ENCODE measurements around the gene TMC2. TPM values are rescaled to one million over a fixed set of nuclear protein-coding genes. Genes with fewer than 3 reads are reported as not detected.
A peak's percentile ranks its signal among the peaks of the same experiment; 100 is the strongest.
"Not testable (repeated sequence)": the region's sequence is repeated elsewhere in the genome, so short reads cannot be mapped to it uniquely, and the experiment has no call there.

Gene TMC2
- total RNA-seq, 2 donors from 2014 or later, result 0.25 TPM; not detected in 1

- Histone ChIP-seq H3K27me3 (no peaks in the 10 kb centered on the region), H3K4me1 (no peaks in the 10 kb centered on the region), H3K9me3 (no peaks in the 10 kb centered on the region), H3K9ac (ENCODE audit: low read depth in 2 of 2, low read length in 2 of 2) (peak overlapping the region; percentile 82), H3K36me3 (no peaks in the 10 kb centered on the region), H3K27ac (peak overlapping the region; percentile 72), H3K4me3 (peak overlapping the region; percentile 49)
- peak; percentile 98 for TF ChIP-seq CTCF (IDR thresholded peaks at IDR 0.05)
- intact Hi-C loops (cut with DNase I), result loop anchor here (10.0 kb wide), 1 partner anchor 321 kb away; the partner anchor contains the start of genes PCED1A and VPS16
- peak; percentile 93 for DNase-seq
Measured at GRCh38 chr20:2523919-2524708, 12.3 kb upstream of the TMC2 start.

- no peaks in the 10 kb centered on the region for H3K27me3 ChIP-seq
- H3K4me3 ChIP-seq, result peak overlapping the region; percentile 49
- H3K36me3 ChIP-seq, result no peaks in the 10 kb centered on the region
- H3K4me1 ChIP-seq, result no peaks in the 10 kb centered on the region
- H3K27ac ChIP-seq, result peak overlapping the region; percentile 72
- peak; percentile 44 for DNase-seq
- H3K9ac ChIP-seq (ENCODE audit: low read depth in 2 of 2, low read length in 2 of 2), result peak overlapping the region; percentile 82
- intact Hi-C loops (cut with DNase I), result loop anchor here (5.0 to 10.0 kb wide), 2 partner anchors 122 to 320 kb away; partner anchors contain the start of genes PCED1A and VPS16
- TF ChIP-seq CTCF (IDR thresholded peaks at IDR 0.05), result peak; percentile 7
- H3K9me3 ChIP-seq, result no peaks in the 10 kb centered on the region
Measured at GRCh38 chr20:2524709-2525506, 11.5 kb upstream of the TMC2 start.

- not testable (repeated sequence) for H3K4me1 ChIP-seq; H3K36me3 ChIP-seq; H3K9me3 ChIP-seq; H3K9ac ChIP-seq (ENCODE audit: low read depth in 2 of 2, low read length in 2 of 2); H3K27me3 ChIP-seq; H3K4me3 ChIP-seq; DNase-seq; H3K27ac ChIP-seq
- intact Hi-C loops (cut with DNase I), result loop anchor here (5.0 to 10.0 kb wide), 2 partner anchors 121 to 319 kb away; partner anchors contain the start of genes PCED1A and VPS16
Measured at GRCh38 chr20:2526218-2526583, 10.2 kb upstream of the TMC2 start.

GRCh38 chr20:2527762-2528161, 8.6 kb upstream of the TMC2 start:
- H3K4me3 ChIP-seq, result no peak overlapping the region
- no peaks in the 10 kb centered on the region for H3K27me3 ChIP-seq
- intact Hi-C loops (cut with DNase I), result loop anchor here (5.0 to 10.0 kb wide), 2 partner anchors 120 to 317 kb away; partner anchors contain the start of genes PCED1A and VPS16
- no peak overlapping the region for H3K27ac ChIP-seq
- DNase-seq, result no peak
- no peak overlapping the region for H3K9ac ChIP-seq (ENCODE audit: low read depth in 2 of 2, low read length in 2 of 2)
- TF ChIP-seq CTCF (IDR thresholded peaks at IDR 0.05), result no peak
- H3K4me1 ChIP-seq, result no peaks in the 10 kb centered on the region
- no peaks in the 10 kb centered on the region for H3K9me3 ChIP-seq
- H3K36me3 ChIP-seq, result no peaks in the 10 kb centered on the region

- H3K36me3 ChIP-seq, result no peaks in the 10 kb centered on the region
- DNase-seq, result no peak
- no peak overlapping the region for H3K4me3 ChIP-seq
- no peaks in the 10 kb centered on the region for H3K27me3 ChIP-seq
- no peak overlapping the region for H3K9ac ChIP-seq (ENCODE audit: low read depth in 2 of 2, low read length in 2 of 2)
- intact Hi-C loops (cut with DNase I), result loop anchor here (5.0 to 10.0 kb wide), 2 partner anchors 119 to 316 kb away; partner anchors contain the start of genes PCED1A and VPS16
- no peak overlapping the region for H3K27ac ChIP-seq
- TF ChIP-seq CTCF (IDR thresholded peaks at IDR 0.05), result no peak
- H3K4me1 ChIP-seq, result no peaks in the 10 kb centered on the region
- no peaks in the 10 kb centered on the region for H3K9me3 ChIP-seq
Measured at GRCh38 chr20:2528671-2529271, 7.6 kb upstream of the TMC2 start.
